Panc1 (cell line): ENCODE measurements around the gene NCAPD3. TPM values are rescaled to one million over a fixed set of nuclear protein-coding genes. Genes with fewer than 3 reads are reported as not detected.

Experiments used
- ATAC-seq: fragments of 200-7000 bp; cut with Tn5 transposase; 2 replicates; pipeline ENCODE4 v1.9.1; 2020; ENCODE audit warnings: mild to moderate bottlenecking, moderate library complexity
- BruUV-seq: library from RNA; stranded (reverse); fragments of 400-500 nt; replicated peaks from 2 replicates; lab custom pipeline; 2021; lab: Mats Ljungman, UMichigan
- CTCF ChIA-PET: fragments of 300-600 bp; sonication (Branson Sonifier 250); formaldehyde crosslinking; loops from one replicate; lab custom pipeline; 2022; ENCODE audit warnings: antibody characterized with exemption; lab: Charles Lee
- POLR2A ChIA-PET: fragments of 300-600 bp; sonication (Branson Sonifier 250); formaldehyde crosslinking; loops from one replicate; lab custom pipeline; 2022; ENCODE audit warnings: antibody characterized with exemption; lab: Charles Lee
- DNase-seq: peaks from one replicate; pipeline ENCODE4 v3.0.0-alpha.2; 2010; ENCODE audit warnings: low read depth, low spot score
- H3K27ac ChIP-seq: 2 replicates; pipeline ENCODE4 v1.5.1; 2011; ENCODE audit warnings: mild to moderate bottlenecking, low read length, inconsistent platforms
- H3K27me3 ChIP-seq: fragments of 200-500 bp; sonication (Bioruptor generic); 2 replicates; pipeline ENCODE4 v1.6.0; 2014; ENCODE audit warnings: low read length, inconsistent platforms; ENCODE audit not compliant: control insufficient read depth, insufficient read depth
- H3K36me3 ChIP-seq: fragments of 200-500 bp; sonication (Bioruptor generic); 2 replicates; pipeline ENCODE4 v1.5.1; 2014; ENCODE audit warnings: inconsistent platforms, mild to moderate bottlenecking, low read length, moderate library complexity; ENCODE audit not compliant: control insufficient read depth, insufficient read depth
- H3K4me1 ChIP-seq: 2 replicates; pipeline ENCODE4 v1.5.1; 2011; ENCODE audit warnings: inconsistent platforms, mild to moderate bottlenecking, low read length, moderate library complexity; ENCODE audit not compliant: control insufficient read depth, insufficient read depth
- H3K4me3 ChIP-seq, 2 experiments: 2 replicates each; pipeline ENCODE4 v1.5.1; 2011 to 2012; ENCODE audit warnings: low read depth in 2 of 2, low read length in 2 of 2, mild to moderate bottlenecking in 2 of 2, inconsistent platforms in 1 of 2, moderate library complexity in 1 of 2
- H3K9me3 ChIP-seq: fragments of 200-500 bp; sonication (Bioruptor generic); 2 replicates; pipeline ENCODE4 v1.5.1; 2014; ENCODE audit warnings: low read depth, mild to moderate bottlenecking, inconsistent platforms, low read length, moderate library complexity; ENCODE audit not compliant: control insufficient read depth, insufficient read depth
- POLR2AphosphoS5 ChIP-seq: IDR thresholded peaks from 2 replicates; pipeline ENCODE4 v1.6.1; 2012; ENCODE audit warnings: mild to moderate bottlenecking, low read depth, low read length, moderate library complexity
- REST ChIP-seq, 2 experiments: IDR thresholded peaks; 2 replicates each; pipeline ENCODE4 v1.6.1; 2011 to 2012; ENCODE audit warnings: low read depth in 2 of 2, control low read depth in 1 of 2, low read length in 1 of 2, mild to moderate bottlenecking in 1 of 2, moderate library complexity in 1 of 2; ENCODE audit not compliant: insufficient read depth in 1 of 2
- SIN3A ChIP-seq: IDR thresholded peaks from 2 replicates; pipeline ENCODE4 v1.6.1; 2012; ENCODE audit warnings: low read depth, mild to moderate bottlenecking, low read length, moderate library complexity, borderline replicate concordance; ENCODE audit not compliant: insufficient read depth
- TCF7L2 ChIP-seq: IDR thresholded peaks from 2 replicates; pipeline ENCODE4 v1.6.1; 2011; ENCODE audit warnings: mild to moderate bottlenecking, low read depth, low read length, inconsistent platforms
- in situ Hi-C: cut with HindIII; loops from 2 replicates; pipeline ENCODE4 v1.10.0; 2016; ENCODE audit warnings: low sequenced_read_pairs, low pct_unique_long_range_greater_than_20kb
- intact Hi-C: fragments of 100-400 bp; cut with micrococcal nuclease; formaldehyde crosslinking; loops from one replicate; pipeline ENCODE4 v1.10.0; 2022; ENCODE audit not compliant: unreplicated experiment
- total RNA-seq: library from RNA; stranded (reverse); gene quantifications from one replicate; pipeline ENCODE4 v1.2.1, GENCODE V29; 2021; ENCODE audit not compliant: unreplicated experiment
- TF ChIP-seq, protein P1 (sequence below): fragments of 450-650 bp; IDR thresholded peaks from 2 replicates; pipeline ENCODE4 v1.5.1; 2017; ENCODE audit warnings: mild to moderate bottlenecking

The NCAPD3 gene
- total RNA-seq, 1 experiment from 2014 or later = 75.9 TPM

GRCh38 chr11:134153147-134153905, 70.4 kb downstream of the NCAPD3 start:
- DNase-seq = no peak
- no peaks in the 10 kb centered on the region for H3K27me3 ChIP-seq
- in situ Hi-C loops (no loop called here), intact Hi-C loops (no loop called here)
- no peak overlapping the region for H3K27ac ChIP-seq
- peaks cover 5% of the 10 kb centered on the region for H3K36me3 ChIP-seq
- ATAC-seq = peak; percentile 13; the same call in 1 of the 2 replicates
- no peaks in the 10 kb centered on the region for H3K9me3 ChIP-seq
- CTCF ChIA-PET = interaction anchor here (0.6 kb wide), 1 partner anchor 103 kb away, joined by 3 read pairs; no protein-coding TSS in a partner anchor
- no TSS peak for BruUV-seq
- no peaks in the 10 kb centered on the region for H3K4me1 ChIP-seq
- POLR2A ChIA-PET = interaction anchor here (0.6 kb wide), 1 partner anchor 15 kb away, joined by 4 read pairs; no protein-coding TSS in a partner anchor
- no peak overlapping the region for H3K4me3 ChIP-seq
- no peak for TF ChIP-seq REST (IDR thresholded peaks at IDR 0.05; ENCODE audit: insufficient read depth in 1 of 2, low read depth in 2 of 2, low read length in 1 of 2)
- TF ChIP-seq, protein P1, sequence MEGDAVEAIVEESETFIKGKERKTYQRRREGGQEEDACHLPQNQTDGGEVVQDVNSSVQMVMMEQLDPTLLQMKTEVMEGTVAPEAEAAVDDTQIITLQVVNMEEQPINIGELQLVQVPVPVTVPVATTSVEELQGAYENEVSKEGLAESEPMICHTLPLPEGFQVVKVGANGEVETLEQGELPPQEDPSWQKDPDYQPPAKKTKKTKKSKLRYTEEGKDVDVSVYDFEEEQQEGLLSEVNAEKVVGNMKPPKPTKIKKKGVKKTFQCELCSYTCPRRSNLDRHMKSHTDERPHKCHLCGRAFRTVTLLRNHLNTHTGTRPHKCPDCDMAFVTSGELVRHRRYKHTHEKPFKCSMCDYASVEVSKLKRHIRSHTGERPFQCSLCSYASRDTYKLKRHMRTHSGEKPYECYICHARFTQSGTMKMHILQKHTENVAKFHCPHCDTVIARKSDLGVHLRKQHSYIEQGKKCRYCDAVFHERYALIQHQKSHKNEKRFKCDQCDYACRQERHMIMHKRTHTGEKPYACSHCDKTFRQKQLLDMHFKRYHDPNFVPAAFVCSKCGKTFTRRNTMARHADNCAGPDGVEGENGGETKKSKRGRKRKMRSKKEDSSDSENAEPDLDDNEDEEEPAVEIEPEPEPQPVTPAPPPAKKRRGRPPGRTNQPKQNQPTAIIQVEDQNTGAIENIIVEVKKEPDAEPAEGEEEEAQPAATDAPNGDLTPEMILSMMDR = no peak

- intact Hi-C loops = no loop called here
- no peaks in the 10 kb centered on the region for H3K27me3 ChIP-seq
- TF ChIP-seq TCF7L2 (no peak), POLR2AphosphoS5 (no peak), REST (IDR thresholded peaks at IDR 0.05; ENCODE audit: insufficient read depth in 1 of 2, low read depth in 2 of 2, low read length in 1 of 2) (no peak), SIN3A (no peak)
- TF ChIP-seq, protein P1 = no peak
- no peaks in the 10 kb centered on the region for H3K9me3 ChIP-seq
- H3K4me3 ChIP-seq = no peak overlapping the region
- in situ Hi-C loops = no loop called here
- H3K27ac ChIP-seq = no peak overlapping the region
- DNase-seq (no peak), ATAC-seq (no peak)
- peaks cover 5% of the 10 kb centered on the region for H3K36me3 ChIP-seq
- CTCF ChIA-PET = interaction anchor here (1.1 kb wide), 1 partner anchor 225 kb away, joined by 4 read pairs; no protein-coding TSS in a partner anchor
- POLR2A ChIA-PET = interaction anchor here (0.6 kb wide), 1 partner anchor 8 kb away, joined by 3 read pairs; no protein-coding TSS in a partner anchor
- H3K4me1 ChIP-seq = no peaks in the 10 kb centered on the region
- TSS peak; percentile 61 for BruUV-seq
Observed at GRCh38 chr11:134152696-134153095, 71.1 kb downstream of the NCAPD3 start.
